HEK293 (cell line): ENCODE measurements around the gene TTLL5.

ENCODE experiments used
- CTCF ChIA-PET: fragments of 350-600 bp; formaldehyde crosslinking; extraction: SDS; loops from one replicate; lab custom pipeline; 2021; ENCODE audit warnings: antibody characterized with exemption; lab: Yijun Ruan, JAX
- POLR2A ChIA-PET: fragments of 300-600 bp; formaldehyde crosslinking; extraction: SDS; loops from one replicate; lab custom pipeline; 2020; ENCODE audit warnings: antibody characterized with exemption, inconsistent platforms; lab: Yijun Ruan, JAX
- H3K27ac ChIP-seq: fragments of 200-500 bp; sonication (Bioruptor generic); 2 replicates; pipeline ENCODE4 v1.5.1; 2014; ENCODE audit warnings: low read depth, low read length, control low read depth, inconsistent platforms; ENCODE audit errors: extremely low read depth
- H3K36me3 ChIP-seq, 2 experiments: fragments of 200-500 bp in 1 of 2; sonication (Bioruptor generic) in 1 of 2; 1 replicate in 1 of 2; 2 replicates in 1 of 2; pipeline ENCODE4 v1.5.1; 2014 to 2017; ENCODE audit warnings: inconsistent platforms in 2 of 2, low read length in 2 of 2; ENCODE audit not compliant: control insufficient read depth in 2 of 2, insufficient read depth in 1 of 2
- H3K4me1 ChIP-seq: fragments of 200-500 bp; sonication (Bioruptor generic); 2 replicates; pipeline ENCODE4 v1.5.1; 2014; ENCODE audit warnings: mild to moderate bottlenecking, low read length, inconsistent platforms; ENCODE audit not compliant: control insufficient read depth, insufficient read depth
- H3K4me3 ChIP-seq: 2 replicates; pipeline ENCODE4 v1.5.1; 2011; ENCODE audit warnings: low read depth, mild to moderate bottlenecking, control low read depth, low read length, moderate library complexity
- H3K9me3 ChIP-seq: fragments of 200-500 bp; sonication (Bioruptor generic); 2 replicates; pipeline ENCODE4 v1.5.1; 2014; ENCODE audit warnings: low read depth, low read length, inconsistent platforms; ENCODE audit not compliant: control insufficient read depth, insufficient read depth
- SALL2 ChIP-seq: fragments of 450-650 bp; formaldehyde crosslinking; IDR thresholded peaks from 2 replicates; pipeline ENCODE4 v1.5.0; 2017; ENCODE audit warnings: missing biosample characterization, mild to moderate bottlenecking, missing genetic modification characterization, borderline replicate concordance
- ZBTB21 ChIP-seq: fragments of 450-650 bp; formaldehyde crosslinking; IDR thresholded peaks from 2 replicates; pipeline ENCODE4 v1.5.1; 2017; ENCODE audit warnings: missing biosample characterization, missing genetic modification characterization
- ZBTB44 ChIP-seq: fragments of 450-650 bp; IDR thresholded peaks from 2 replicates; pipeline ENCODE4 v1.5.1; 2018; ENCODE audit warnings: missing biosample characterization, mild to moderate bottlenecking, missing genetic modification characterization
- ZBTB8A ChIP-seq: fragments of 450-650 bp; formaldehyde crosslinking; IDR thresholded peaks from 2 replicates; pipeline ENCODE4 v1.5.1; 2016; ENCODE audit warnings: missing biosample characterization, missing genetic modification characterization
- ZNF16 ChIP-seq: fragments of 450-650 bp; formaldehyde crosslinking; IDR thresholded peaks from 2 replicates; pipeline ENCODE4 v1.5.1; 2016; ENCODE audit warnings: low read depth, missing biosample characterization, missing genetic modification characterization
- ZNF211 ChIP-seq: fragments of 450-650 bp; formaldehyde crosslinking; IDR thresholded peaks from 2 replicates; pipeline ENCODE4 v1.5.1; 2016; ENCODE audit warnings: low read depth, missing biosample characterization, missing genetic modification characterization
- ZNF223 ChIP-seq: fragments of 450-650 bp; formaldehyde crosslinking; IDR thresholded peaks from 2 replicates; pipeline ENCODE4 v1.5.1; 2016; ENCODE audit warnings: missing biosample characterization, missing genetic modification characterization
- ZNF366 ChIP-seq: fragments of 450-650 bp; formaldehyde crosslinking; conservative IDR thresholded peaks from 2 replicates; pipeline ENCODE4 v1.5.1; 2016; ENCODE audit warnings: missing biosample characterization, missing genetic modification characterization
- ZNF48 ChIP-seq: fragments of 450-650 bp; formaldehyde crosslinking; IDR thresholded peaks from 2 replicates; pipeline ENCODE4 v1.5.1; 2016; ENCODE audit warnings: missing biosample characterization, missing genetic modification characterization
- ZNF529 ChIP-seq: fragments of 450-650 bp; formaldehyde crosslinking; IDR thresholded peaks from 2 replicates; pipeline ENCODE4 v1.5.1; 2017; ENCODE audit warnings: missing genetic modification characterization, missing biosample characterization; ENCODE audit not compliant: insufficient replicate concordance
- ZNF677 ChIP-seq: fragments of 450-650 bp; IDR thresholded peaks from 2 replicates; pipeline ENCODE4 v1.5.0; 2018; ENCODE audit warnings: missing biosample characterization, mild to moderate bottlenecking, missing genetic modification characterization, moderate library complexity
- ZXDB ChIP-seq: fragments of 450-650 bp; formaldehyde crosslinking; IDR thresholded peaks from 2 replicates; pipeline ENCODE4 v1.5.1; 2016; ENCODE audit warnings: missing biosample characterization, missing genetic modification characterization
- TF ChIP-seq, protein P1 (sequence below): fragments of 450-650 bp; formaldehyde crosslinking; IDR thresholded peaks from 2 replicates; pipeline ENCODE4 v1.5.1; 2016; ENCODE audit warnings: missing biosample characterization, missing genetic modification characterization, borderline replicate concordance
- TF ChIP-seq, protein P2 (sequence below): fragments of 450-650 bp; formaldehyde crosslinking; conservative IDR thresholded peaks from 2 replicates; pipeline ENCODE4 v1.5.1; 2016; ENCODE audit warnings: low read depth, missing biosample characterization, missing genetic modification characterization

Gene TTLL5

GRCh38 chr14:75720116-75720515 is 59.1 kb downstream of the TTLL5 start:
- peaks cover 10% of the 10 kb centered on the region for H3K4me1 ChIP-seq
- CTCF ChIA-PET: interaction anchor here (0.7 to 1.6 kb wide), 4 partner anchors 9 to 261 kb away, joined by 4 to 6 read pairs (median 5); no protein-coding TSS in a partner anchor
- TF ChIP-seq, protein P1, sequence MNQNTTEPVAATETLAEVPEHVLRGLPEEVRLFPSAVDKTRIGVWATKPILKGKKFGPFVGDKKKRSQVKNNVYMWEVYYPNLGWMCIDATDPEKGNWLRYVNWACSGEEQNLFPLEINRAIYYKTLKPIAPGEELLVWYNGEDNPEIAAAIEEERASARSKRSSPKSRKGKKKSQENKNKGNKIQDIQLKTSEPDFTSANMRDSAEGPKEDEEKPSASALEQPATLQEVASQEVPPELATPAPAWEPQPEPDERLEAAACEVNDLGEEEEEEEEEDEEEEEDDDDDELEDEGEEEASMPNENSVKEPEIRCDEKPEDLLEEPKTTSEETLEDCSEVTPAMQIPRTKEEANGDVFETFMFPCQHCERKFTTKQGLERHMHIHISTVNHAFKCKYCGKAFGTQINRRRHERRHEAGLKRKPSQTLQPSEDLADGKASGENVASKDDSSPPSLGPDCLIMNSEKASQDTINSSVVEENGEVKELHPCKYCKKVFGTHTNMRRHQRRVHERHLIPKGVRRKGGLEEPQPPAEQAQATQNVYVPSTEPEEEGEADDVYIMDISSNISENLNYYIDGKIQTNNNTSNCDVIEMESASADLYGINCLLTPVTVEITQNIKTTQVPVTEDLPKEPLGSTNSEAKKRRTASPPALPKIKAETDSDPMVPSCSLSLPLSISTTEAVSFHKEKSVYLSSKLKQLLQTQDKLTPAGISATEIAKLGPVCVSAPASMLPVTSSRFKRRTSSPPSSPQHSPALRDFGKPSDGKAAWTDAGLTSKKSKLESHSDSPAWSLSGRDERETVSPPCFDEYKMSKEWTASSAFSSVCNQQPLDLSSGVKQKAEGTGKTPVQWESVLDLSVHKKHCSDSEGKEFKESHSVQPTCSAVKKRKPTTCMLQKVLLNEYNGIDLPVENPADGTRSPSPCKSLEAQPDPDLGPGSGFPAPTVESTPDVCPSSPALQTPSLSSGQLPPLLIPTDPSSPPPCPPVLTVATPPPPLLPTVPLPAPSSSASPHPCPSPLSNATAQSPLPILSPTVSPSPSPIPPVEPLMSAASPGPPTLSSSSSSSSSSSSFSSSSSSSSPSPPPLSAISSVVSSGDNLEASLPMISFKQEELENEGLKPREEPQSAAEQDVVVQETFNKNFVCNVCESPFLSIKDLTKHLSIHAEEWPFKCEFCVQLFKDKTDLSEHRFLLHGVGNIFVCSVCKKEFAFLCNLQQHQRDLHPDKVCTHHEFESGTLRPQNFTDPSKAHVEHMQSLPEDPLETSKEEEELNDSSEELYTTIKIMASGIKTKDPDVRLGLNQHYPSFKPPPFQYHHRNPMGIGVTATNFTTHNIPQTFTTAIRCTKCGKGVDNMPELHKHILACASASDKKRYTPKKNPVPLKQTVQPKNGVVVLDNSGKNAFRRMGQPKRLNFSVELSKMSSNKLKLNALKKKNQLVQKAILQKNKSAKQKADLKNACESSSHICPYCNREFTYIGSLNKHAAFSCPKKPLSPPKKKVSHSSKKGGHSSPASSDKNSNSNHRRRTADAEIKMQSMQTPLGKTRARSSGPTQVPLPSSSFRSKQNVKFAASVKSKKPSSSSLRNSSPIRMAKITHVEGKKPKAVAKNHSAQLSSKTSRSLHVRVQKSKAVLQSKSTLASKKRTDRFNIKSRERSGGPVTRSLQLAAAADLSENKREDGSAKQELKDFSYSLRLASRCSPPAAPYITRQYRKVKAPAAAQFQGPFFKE: no peak
- TF ChIP-seq ZNF677 (tag by site-specific recombination): no peak
- TF ChIP-seq, all 188 proteins: peak for 0
- H3K27ac ChIP-seq: no peak overlapping the region
- H3K36me3 ChIP-seq: peaks cover 7 to 55% of the 10 kb centered on the region in 2 experiments; a peak in 2 of 3 replicates
- H3K4me3 ChIP-seq: no peak overlapping the region
- no peaks in the 10 kb centered on the region for H3K9me3 ChIP-seq
- POLR2A ChIA-PET: no interaction called here

- Histone ChIP-seq H3K36me3 (peaks cover 7 to 55% of the 10 kb centered on the region in 2 experiments; a peak in 2 of 3 replicates), H3K4me1 (peaks cover 7% of the 10 kb centered on the region), H3K9me3 (no peaks in the 10 kb centered on the region), H3K27ac (no peak overlapping the region), H3K4me3 (no peak overlapping the region)
- TF ChIP-seq ZXDB: no peak
- TF ChIP-seq ZNF366 (tag by site-specific recombination): no peak
- TF ChIP-seq ZBTB8A (tag by site-specific recombination): no peak
- no peak for TF ChIP-seq ZBTB21 (tag by site-specific recombination)
- no peak for TF ChIP-seq SALL2 (tag by site-specific recombination)
- TF ChIP-seq ZNF16 (tag by site-specific recombination): no peak
- TF ChIP-seq ZNF211: no peak
- no peak for TF ChIP-seq ZNF529 (tag by site-specific recombination)
- TF ChIP-seq ZNF677 (tag by site-specific recombination): no peak
- TF ChIP-seq, protein P2, sequence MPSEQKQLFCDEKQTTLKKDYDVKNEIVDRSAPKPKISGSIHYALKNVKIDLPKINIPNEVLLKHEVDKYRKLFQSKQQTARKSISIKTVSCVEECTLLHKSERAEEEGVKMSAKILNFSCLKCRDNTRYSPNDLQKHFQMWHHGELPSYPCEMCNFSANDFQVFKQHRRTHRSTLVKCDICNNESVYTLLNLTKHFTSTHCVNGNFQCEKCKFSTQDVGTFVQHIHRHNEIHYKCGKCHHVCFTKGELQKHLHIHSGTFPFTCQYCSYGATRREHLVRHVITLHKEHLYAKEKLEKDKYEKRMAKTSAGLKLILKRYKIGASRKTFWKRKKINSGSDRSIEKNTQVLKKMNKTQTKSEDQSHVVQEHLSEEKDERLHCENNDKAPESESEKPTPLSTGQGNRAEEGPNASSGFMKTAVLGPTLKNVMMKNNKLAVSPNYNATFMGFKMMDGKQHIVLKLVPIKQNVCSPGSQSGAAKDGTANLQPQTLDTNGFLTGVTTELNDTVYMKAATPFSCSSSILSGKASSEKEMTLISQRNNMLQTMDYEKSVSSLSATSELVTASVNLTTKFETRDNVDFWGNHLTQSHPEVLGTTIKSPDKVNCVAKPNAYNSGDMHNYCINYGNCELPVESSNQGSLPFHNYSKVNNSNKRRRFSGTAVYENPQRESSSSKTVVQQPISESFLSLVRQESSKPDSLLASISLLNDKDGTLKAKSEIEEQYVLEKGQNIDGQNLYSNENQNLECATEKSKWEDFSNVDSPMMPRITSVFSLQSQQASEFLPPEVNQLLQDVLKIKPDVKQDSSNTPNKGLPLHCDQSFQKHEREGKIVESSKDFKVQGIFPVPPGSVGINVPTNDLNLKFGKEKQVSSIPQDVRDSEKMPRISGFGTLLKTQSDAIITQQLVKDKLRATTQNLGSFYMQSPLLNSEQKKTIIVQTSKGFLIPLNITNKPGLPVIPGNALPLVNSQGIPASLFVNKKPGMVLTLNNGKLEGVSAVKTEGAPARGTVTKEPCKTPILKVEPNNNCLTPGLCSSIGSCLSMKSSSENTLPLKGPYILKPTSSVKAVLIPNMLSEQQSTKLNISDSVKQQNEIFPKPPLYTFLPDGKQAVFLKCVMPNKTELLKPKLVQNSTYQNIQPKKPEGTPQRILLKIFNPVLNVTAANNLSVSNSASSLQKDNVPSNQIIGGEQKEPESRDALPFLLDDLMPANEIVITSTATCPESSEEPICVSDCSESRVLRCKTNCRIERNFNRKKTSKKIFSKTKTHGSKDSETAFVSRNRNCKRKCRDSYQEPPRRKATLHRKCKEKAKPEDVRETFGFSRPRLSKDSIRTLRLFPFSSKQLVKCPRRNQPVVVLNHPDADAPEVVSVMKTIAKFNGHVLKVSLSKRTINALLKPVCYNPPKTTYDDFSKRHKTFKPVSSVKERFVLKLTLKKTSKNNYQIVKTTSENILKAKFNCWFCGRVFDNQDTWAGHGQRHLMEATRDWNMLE (tag by site-specific recombination): no peak
- no peak for TF ChIP-seq ZNF48
- no peak for TF ChIP-seq ZBTB44 (tag by site-specific recombination)
- no peak for TF ChIP-seq ZNF223 (tag by site-specific recombination)
- ChIA-PET CTCF (interaction anchor here (0.9 to 1.6 kb wide), 4 partner anchors 10 to 260 kb away, joined by 4 to 6 read pairs (median 4); no protein-coding TSS in a partner anchor), POLR2A (no interaction called here)
These were observed 59.9 kb downstream of the TTLL5 start for GRCh38 chr14:75720842-75721498.
